ENCODE measurements around the gene MYZAP. TPM values are rescaled to one million over a fixed set of nuclear protein-coding genes. Genes with fewer than 3 reads are reported as not detected.
A peak's percentile ranks its signal among the peaks of the same experiment; 100 is the strongest.

The MYZAP gene
- total and polyA plus RNA-seq, 9 of the 15 experiments (the other 6 are each of a cell fraction or from before 2014, with no cell fraction given): 0.03 TPM; not detected in 8

DNA sequence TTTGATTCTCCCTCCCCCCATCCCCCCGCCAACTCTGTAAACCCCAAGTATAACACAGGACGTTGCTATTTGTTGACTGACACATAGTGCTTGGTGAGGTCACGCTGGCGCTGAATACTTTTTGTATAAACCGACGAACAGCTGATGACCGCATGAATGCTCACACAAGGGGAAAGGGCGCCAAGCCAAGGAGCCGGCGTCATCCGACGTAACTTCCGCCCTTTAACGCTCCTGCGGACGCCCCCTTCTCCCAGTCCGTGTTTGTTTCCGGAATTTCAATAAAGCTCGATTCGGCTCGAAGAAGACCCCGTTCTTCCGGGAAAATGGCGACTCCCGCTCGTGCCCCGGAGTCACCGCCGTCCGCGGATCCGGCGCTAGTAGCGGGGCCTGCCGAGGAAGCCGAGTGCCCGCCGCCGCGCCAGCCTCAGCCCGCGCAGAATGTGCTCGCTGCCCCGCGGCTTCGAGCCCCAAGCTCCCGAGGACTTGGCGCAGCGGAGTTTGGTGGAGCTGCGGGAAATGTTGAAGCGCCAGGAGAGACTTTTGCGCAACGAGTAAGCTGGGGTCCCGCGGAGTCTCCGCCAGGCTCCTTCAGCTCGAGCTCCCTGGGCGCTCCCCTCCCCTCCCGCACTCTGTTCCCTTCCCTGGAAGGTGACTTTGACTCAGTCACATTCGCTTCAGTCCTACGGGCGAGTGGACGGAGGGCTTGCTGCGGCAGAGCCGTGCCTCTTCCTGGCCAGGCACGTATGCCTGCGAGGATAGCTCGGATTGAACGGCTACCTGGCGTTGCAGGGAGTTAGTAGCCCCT, 114.9 kb downstream of the MYZAP start, which contains the start of gene POLR2M (continued):
- TF ChIP-seq ZNF780A (CRISPR knock-in tag; IDR thresholded peaks at IDR 0.05) (no peak), SIN3B (IDR thresholded peaks at IDR 0.05; ENCODE audit: low read depth) (peak; percentile 75; the same call in 1 of the 2 replicates), HNRNPUL1 (IDR thresholded peaks at IDR 0.05; ENCODE audit: low read length) (no peak), IRF1 (CRISPR knock-in tag; IDR thresholded peaks at IDR 0.05; ENCODE audit: borderline replicate concordance) (no peak), ZNF316 (IDR thresholded peaks at IDR 0.05) (no peak), MED1 (CRISPR knock-in tag; IDR thresholded peaks at IDR 0.05; ENCODE audit: borderline replicate concordance) (no peak), ATF1 (CRISPR knock-in tag; IDR thresholded peaks at IDR 0.05) (peak; percentile 64), ATF1 (tag; IDR thresholded peaks at IDR 0.05) (peak; percentile 97), CBX1 (IDR thresholded peaks at IDR 0.05; ENCODE audit: low read depth) (peak; percentile 80), SLC30A9 (CRISPR knock-in tag; IDR thresholded peaks at IDR 0.05) (no peak), ZNF707 (CRISPR knock-in tag; conservative IDR thresholded peaks at IDR 0.05) (no peak), RAD21 (CRISPR knock-in tag; conservative IDR thresholded peaks at IDR 0.05 in 1 of 2, IDR thresholded peaks at IDR 0.05 in 1 of 2) (no peak), ZBED1 (IDR thresholded peaks at IDR 0.05) (no peak), ID3 (CRISPR knock-in tag; IDR thresholded peaks at IDR 0.05) (no peak), ID3 (tag; IDR thresholded peaks at IDR 0.05) (peak; percentile 77; the same call in 1 of the 2 replicates), DACH1 (IDR thresholded peaks at IDR 0.05; ENCODE audit: partially characterized antibody) (peak; percentile 95), SP1 (CRISPR knock-in tag; IDR thresholded peaks at IDR 0.05) (peak; percentile 85), ETV6 (IDR thresholded peaks at IDR 0.05; ENCODE audit: borderline replicate concordance in 1 of 2, low read depth in 2 of 2, low read length in 1 of 2) (0 out of 4 replicates have a peak, but pooled peaks of 1 of the 2 experiments have one; percentile 37), ETV6 (CRISPR knock-in tag; IDR thresholded peaks at IDR 0.05; ENCODE audit: borderline replicate concordance) (no peak), ZNF263 (CRISPR knock-in tag; IDR thresholded peaks at IDR 0.05; ENCODE audit: borderline replicate concordance) (peak; percentile 43; the same call in 1 of the 2 replicates), CBX3 (IDR thresholded peaks at IDR 0.05; ENCODE audit: borderline replicate concordance in 1 of 2, low read length in 2 of 2) (peak in 1 of 2 experiments; percentile 80; a peak in 2 of 3 replicates), NFE2 (IDR thresholded peaks at IDR 0.05; ENCODE audit: low read depth) (no peak; the same call in 1 of the 2 replicates), ATF6 (CRISPR knock-in tag; IDR thresholded peaks at IDR 0.05) (0 out of 2 replicates have a peak, but pooled peaks have one; percentile 32), ZKSCAN8 (CRISPR knock-in tag; IDR thresholded peaks at IDR 0.05) (no peak), SRSF7 (optimal IDR thresholded peaks at IDR 0.05; ENCODE audit: low read depth, low read length) (no peak)
- TF ChIP-seq, protein P1, sequence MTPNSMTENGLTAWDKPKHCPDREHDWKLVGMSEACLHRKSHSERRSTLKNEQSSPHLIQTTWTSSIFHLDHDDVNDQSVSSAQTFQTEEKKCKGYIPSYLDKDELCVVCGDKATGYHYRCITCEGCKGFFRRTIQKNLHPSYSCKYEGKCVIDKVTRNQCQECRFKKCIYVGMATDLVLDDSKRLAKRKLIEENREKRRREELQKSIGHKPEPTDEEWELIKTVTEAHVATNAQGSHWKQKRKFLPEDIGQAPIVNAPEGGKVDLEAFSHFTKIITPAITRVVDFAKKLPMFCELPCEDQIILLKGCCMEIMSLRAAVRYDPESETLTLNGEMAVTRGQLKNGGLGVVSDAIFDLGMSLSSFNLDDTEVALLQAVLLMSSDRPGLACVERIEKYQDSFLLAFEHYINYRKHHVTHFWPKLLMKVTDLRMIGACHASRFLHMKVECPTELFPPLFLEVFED (CRISPR knock-in tag; conservative IDR thresholded peaks at IDR 0.05): no peak
